Caco-2 (cell line): Measurements from ENCODE around the gene ZBED2. TPM values are rescaled to one million over a fixed set of nuclear protein-coding genes. Genes with fewer than 3 reads are reported as not detected.
"Not testable (repeated sequence)": the region's sequence is repeated elsewhere in the genome, so short reads cannot be mapped to it uniquely, and the experiment has no call there.

Experiments used
- BruUV-seq: library from RNA; stranded (reverse); fragments of 400-500 nt; replicated peaks from 2 replicates; lab custom pipeline; 2021; lab: Mats Ljungman, UMichigan
- CTCF ChIA-PET: fragments of 300-600 bp; sonication (Branson Sonifier 250); formaldehyde crosslinking; loops from one replicate; lab custom pipeline; 2022; ENCODE audit warnings: antibody characterized with exemption; lab: Charles Lee
- POLR2A ChIA-PET: fragments of 300-600 bp; sonication (Branson Sonifier 250); formaldehyde crosslinking; loops from one replicate; lab custom pipeline; 2022; ENCODE audit warnings: antibody characterized with exemption; lab: Charles Lee
- DNase-seq, 2 experiments: peaks; one replicate each; pipeline versions ENCODE4 v3.0.0 to v3.0.0-alpha.2; 2020 to 2022
- H3K27me3 ChIP-seq: replicated peaks from 2 replicates; pipeline ENCODE4 v1.6.0; 2011; ENCODE audit warnings: low read length; ENCODE audit not compliant: control insufficient read depth, insufficient read depth
- H3K36me3 ChIP-seq: 2 replicates; pipeline ENCODE4 v1.5.1; 2011; ENCODE audit warnings: low read length; ENCODE audit not compliant: control insufficient read depth, insufficient read depth
- H3K4me1 ChIP-seq: fragments of 250-450 bp; sonication (Bioruptor Pico); 2 replicates; pipeline ENCODE4 v1.5.1; 2020; ENCODE audit warnings: mild to moderate bottlenecking
- H3K4me3 ChIP-seq: 2 replicates; pipeline ENCODE4 v1.5.1; 2011; ENCODE audit warnings: low read depth, mild to moderate bottlenecking, control low read depth, low read length
- H3K9me3 ChIP-seq: fragments of 250-450 bp; sonication (Bioruptor Pico); 2 replicates; pipeline ENCODE4 v1.5.1; 2020; ENCODE audit warnings: mild to moderate bottlenecking, moderate library complexity
- H3K27ac Mint-ChIP-seq: one replicate; pipeline ENCODE4 v1.8.0; 2022; ENCODE audit warnings: mixed read lengths; ENCODE audit not compliant: unreplicated experiment
- H3K27me3 Mint-ChIP-seq: one replicate; pipeline ENCODE4 v1.8.0; 2022; ENCODE audit warnings: mixed read lengths; ENCODE audit not compliant: insufficient read depth, unreplicated experiment
- H3K36me3 Mint-ChIP-seq: one replicate; pipeline ENCODE4 v1.8.0; 2022; ENCODE audit warnings: mild to moderate bottlenecking, mixed read lengths; ENCODE audit not compliant: insufficient read depth, unreplicated experiment
- H3K4me1 Mint-ChIP-seq: one replicate; pipeline ENCODE4 v1.8.0; 2022; ENCODE audit warnings: low read depth, mixed read lengths; ENCODE audit not compliant: unreplicated experiment
- H3K4me3 Mint-ChIP-seq: one replicate; pipeline ENCODE4 v1.8.0; 2022; ENCODE audit warnings: mild to moderate bottlenecking, moderate library complexity, mixed read lengths; ENCODE audit not compliant: unreplicated experiment
- H3K9me3 Mint-ChIP-seq: one replicate; pipeline ENCODE4 v1.8.0; 2022; ENCODE audit warnings: mixed read lengths; ENCODE audit not compliant: unreplicated experiment
- intact Hi-C: fragments of 100-400 bp; cut with micrococcal nuclease; formaldehyde crosslinking; loops from one replicate; pipeline ENCODE4 v1.10.0; 2022; ENCODE audit not compliant: unreplicated experiment
- total RNA-seq: library from RNA; stranded (reverse); gene quantifications from 2 replicates; pipeline ENCODE4 v1.2.3, GENCODE V29; 2022
- TF ChIP-seq, protein P1 (sequence below), 2 experiments: fragments of 200-600 bp in 1 of 2; IDR thresholded peaks; 1 replicate in 1 of 2; 2 replicates in 1 of 2; pipeline versions ENCODE4 v1.5.1 to v1.8.0; 2011 to 2022; ENCODE audit warnings: antibody characterized with exemption in 1 of 2, control low read depth in 1 of 2, inconsistent platforms in 1 of 2, low read depth in 1 of 2, low read length in 1 of 2, mild to moderate bottlenecking in 1 of 2, moderate library complexity in 1 of 2; ENCODE audit not compliant: insufficient read depth in 1 of 2, severe bottlenecking in 1 of 2, unreplicated experiment in 1 of 2

Gene ZBED2
- total RNA-seq, 1 experiment from 2014 or later, result 0.20 TPM

DNA sequence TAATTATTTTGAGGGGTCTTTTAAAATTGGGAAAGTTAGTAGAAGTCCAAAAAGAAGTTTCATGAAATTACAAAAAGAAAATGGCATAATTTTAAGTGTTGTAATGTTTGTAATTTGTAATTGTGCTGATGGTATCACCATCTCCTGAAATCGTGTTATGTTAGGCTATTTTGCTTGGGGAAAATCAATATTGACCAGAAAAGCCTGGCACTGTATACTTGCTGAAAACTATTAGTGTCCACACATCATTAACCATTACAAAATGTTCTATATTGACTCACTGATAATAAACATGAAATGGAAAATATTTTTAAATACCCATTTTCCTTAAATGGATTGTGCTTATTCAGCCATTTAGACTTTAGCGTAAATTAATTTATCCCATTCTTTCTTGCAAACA is 40.3 kb upstream of the ZBED2 start:
- Histone ChIP-seq H3K9me3 (no peaks in the 10 kb centered on the region), H3K27me3 (no peaks in the 10 kb centered on the region), H3K4me3 (no peak overlapping the region), H3K36me3 (no peaks in the 10 kb centered on the region), H3K4me1 (no peaks in the 10 kb centered on the region)
- no peaks in the 10 kb centered on the region for H3K4me1 Mint-ChIP-seq
- ChIA-PET CTCF (no interaction called here), POLR2A (no interaction called here)
- intact Hi-C loops, result no loop called here
- no peaks in the 10 kb centered on the region for H3K36me3 Mint-ChIP-seq
- no TSS peak for BruUV-seq
- H3K27ac Mint-ChIP-seq, result no peak overlapping the region
- no peaks in the 10 kb centered on the region for H3K27me3 Mint-ChIP-seq
- DNase-seq, result no peak
- no peaks in the 10 kb centered on the region for H3K9me3 Mint-ChIP-seq
- TF ChIP-seq, protein P1, sequence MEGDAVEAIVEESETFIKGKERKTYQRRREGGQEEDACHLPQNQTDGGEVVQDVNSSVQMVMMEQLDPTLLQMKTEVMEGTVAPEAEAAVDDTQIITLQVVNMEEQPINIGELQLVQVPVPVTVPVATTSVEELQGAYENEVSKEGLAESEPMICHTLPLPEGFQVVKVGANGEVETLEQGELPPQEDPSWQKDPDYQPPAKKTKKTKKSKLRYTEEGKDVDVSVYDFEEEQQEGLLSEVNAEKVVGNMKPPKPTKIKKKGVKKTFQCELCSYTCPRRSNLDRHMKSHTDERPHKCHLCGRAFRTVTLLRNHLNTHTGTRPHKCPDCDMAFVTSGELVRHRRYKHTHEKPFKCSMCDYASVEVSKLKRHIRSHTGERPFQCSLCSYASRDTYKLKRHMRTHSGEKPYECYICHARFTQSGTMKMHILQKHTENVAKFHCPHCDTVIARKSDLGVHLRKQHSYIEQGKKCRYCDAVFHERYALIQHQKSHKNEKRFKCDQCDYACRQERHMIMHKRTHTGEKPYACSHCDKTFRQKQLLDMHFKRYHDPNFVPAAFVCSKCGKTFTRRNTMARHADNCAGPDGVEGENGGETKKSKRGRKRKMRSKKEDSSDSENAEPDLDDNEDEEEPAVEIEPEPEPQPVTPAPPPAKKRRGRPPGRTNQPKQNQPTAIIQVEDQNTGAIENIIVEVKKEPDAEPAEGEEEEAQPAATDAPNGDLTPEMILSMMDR (IDR thresholded peaks at IDR 0.05; ENCODE audit: insufficient read depth in 1 of 2, low read depth in 1 of 2, low read length in 1 of 2, severe bottlenecking in 1 of 2, unreplicated experiment in 1 of 2), result no peak
- H3K4me3 Mint-ChIP-seq, result no peak overlapping the region

DNA sequence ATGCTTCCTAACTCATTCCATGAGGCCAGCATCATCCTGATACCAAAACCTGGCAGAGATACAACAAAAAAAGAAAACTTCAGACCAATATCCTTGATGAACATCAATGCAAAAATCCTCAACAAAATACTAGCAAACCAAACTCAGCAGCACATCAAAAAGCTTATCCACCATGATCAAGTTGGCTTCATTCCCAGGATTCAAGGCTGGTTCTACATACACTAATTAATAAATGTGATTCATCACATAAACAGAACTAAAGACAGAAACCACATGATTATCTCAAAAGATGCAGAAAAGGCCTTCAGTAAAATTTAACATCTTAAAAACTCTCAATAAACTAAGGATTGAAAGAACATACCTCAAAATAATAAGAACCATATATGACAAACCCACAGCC is 35.5 kb upstream of the ZBED2 start:
- BruUV-seq, POLR2A ChIA-PET: not testable (repeated sequence)
- peaks cover 21% of the 10 kb centered on the region for H3K9me3 Mint-ChIP-seq

DNA sequence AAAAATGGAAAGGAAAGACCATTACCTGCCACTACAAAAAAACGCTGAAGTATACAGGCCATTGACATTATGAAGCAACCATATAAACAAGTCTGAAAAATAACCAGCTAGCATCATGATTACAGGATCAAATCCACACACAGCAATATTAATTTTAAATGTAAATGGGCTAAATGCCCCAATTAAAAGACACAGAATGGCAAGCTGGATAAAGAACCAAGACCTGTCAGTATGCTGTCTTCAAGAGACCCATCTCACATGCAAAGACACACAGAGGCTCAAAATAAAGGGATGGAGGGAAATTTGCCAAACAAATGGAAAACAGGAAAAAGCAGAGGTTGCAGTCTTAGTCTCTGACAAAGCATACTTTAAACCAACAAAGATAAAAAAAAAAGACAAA is 33.9 kb upstream of the ZBED2 start:
- H3K27ac Mint-ChIP-seq, H3K27me3 ChIP-seq, intact Hi-C loops, H3K4me1 Mint-ChIP-seq, BruUV-seq, DNase-seq, H3K9me3 ChIP-seq, H3K36me3 Mint-ChIP-seq, H3K4me3 Mint-ChIP-seq, H3K4me1 ChIP-seq, H3K36me3 ChIP-seq, CTCF ChIA-PET, H3K4me3 ChIP-seq, POLR2A ChIA-PET: not testable (repeated sequence)
- peaks cover 21% of the 10 kb centered on the region for H3K9me3 Mint-ChIP-seq
- peaks cover 14% of the 10 kb centered on the region for H3K27me3 Mint-ChIP-seq

More for the DNA sequence above, 35.5 kb upstream of the ZBED2 start:
- H3K27me3 Mint-ChIP-seq, H3K36me3 Mint-ChIP-seq, intact Hi-C loops, H3K4me1 ChIP-seq, H3K4me1 Mint-ChIP-seq, H3K27me3 ChIP-seq, H3K4me3 Mint-ChIP-seq, H3K27ac Mint-ChIP-seq, DNase-seq, H3K36me3 ChIP-seq, H3K4me3 ChIP-seq, H3K9me3 ChIP-seq, CTCF ChIA-PET: not testable (repeated sequence)

GRCh38 chr3:111627092-111627491 is 31.9 kb upstream of the ZBED2 start:
- Mint-ChIP-seq H3K4me3 (no peak overlapping the region), H3K27me3 (peaks cover 14% of the 10 kb centered on the region), H3K9me3 (peaks cover 21% of the 10 kb centered on the region), H3K36me3 (no peaks in the 10 kb centered on the region), H3K4me1 (no peaks in the 10 kb centered on the region), H3K27ac (no peak overlapping the region)
- H3K36me3 ChIP-seq, result no peaks in the 10 kb centered on the region
- H3K4me3 ChIP-seq, result no peak overlapping the region
- intact Hi-C loops, result no loop called here
- no peaks in the 10 kb centered on the region for H3K27me3 ChIP-seq
- no peaks in the 10 kb centered on the region; the same call in 1 of the 2 replicates for H3K9me3 ChIP-seq
- CTCF ChIA-PET, result no interaction called here
- no TSS peak for BruUV-seq
- POLR2A ChIA-PET, result no interaction called here
- DNase-seq, result no peak
- TF ChIP-seq, protein P1 (IDR thresholded peaks at IDR 0.05; ENCODE audit: insufficient read depth in 1 of 2, low read depth in 1 of 2, low read length in 1 of 2, severe bottlenecking in 1 of 2, unreplicated experiment in 1 of 2), result no peak
- no peaks in the 10 kb centered on the region for H3K4me1 ChIP-seq
